Adrenal gland (tissue), 5 donors: ENCODE results near the gene ARFGEF3.

Source experiments
- CTCF ChIP-seq, 6 experiments: fragments of 450-650 bp in 4 of 6; fragments of 200-600 bp in 2 of 6; sonication (generic) in 1 of 6; IDR thresholded peaks; 1 replicate in 5 of 6; 2 replicates in 1 of 6; pipeline versions ENCODE4 v1.5.1 to v1.8.0; 2016 to 2021; ENCODE audit warnings: antibody characterized with exemption in 6 of 6, mild to moderate bottlenecking in 2 of 6, moderate library complexity in 1 of 6
- POLR2A ChIP-seq, 2 donors: fragments of 450-650 bp; IDR thresholded peaks; one replicate each; pipeline ENCODE4 v1.6.1; 2017; ENCODE audit warnings: antibody characterized with exemption in 2 of 2, mild to moderate bottlenecking in 2 of 2, moderate library complexity in 1 of 2
- donor health status: DM: no; HTN: no; CAD: no.

GRCh38 chr6:138308731-138309110, 147.0 kb downstream of the ARFGEF3 start:
- TF ChIP-seq CTCF (IDR thresholded peaks at IDR 0.05) (no peak), POLR2A (IDR thresholded peaks at IDR 0.05) (no peak)
